ENCODE data around the gene ENTPD2.

- no peak for TF ChIP-seq POLR2A (IDR thresholded peaks at IDR 0.05; ENCODE audit: low read depth, low read length)
- TF ChIP-seq, protein P1, sequence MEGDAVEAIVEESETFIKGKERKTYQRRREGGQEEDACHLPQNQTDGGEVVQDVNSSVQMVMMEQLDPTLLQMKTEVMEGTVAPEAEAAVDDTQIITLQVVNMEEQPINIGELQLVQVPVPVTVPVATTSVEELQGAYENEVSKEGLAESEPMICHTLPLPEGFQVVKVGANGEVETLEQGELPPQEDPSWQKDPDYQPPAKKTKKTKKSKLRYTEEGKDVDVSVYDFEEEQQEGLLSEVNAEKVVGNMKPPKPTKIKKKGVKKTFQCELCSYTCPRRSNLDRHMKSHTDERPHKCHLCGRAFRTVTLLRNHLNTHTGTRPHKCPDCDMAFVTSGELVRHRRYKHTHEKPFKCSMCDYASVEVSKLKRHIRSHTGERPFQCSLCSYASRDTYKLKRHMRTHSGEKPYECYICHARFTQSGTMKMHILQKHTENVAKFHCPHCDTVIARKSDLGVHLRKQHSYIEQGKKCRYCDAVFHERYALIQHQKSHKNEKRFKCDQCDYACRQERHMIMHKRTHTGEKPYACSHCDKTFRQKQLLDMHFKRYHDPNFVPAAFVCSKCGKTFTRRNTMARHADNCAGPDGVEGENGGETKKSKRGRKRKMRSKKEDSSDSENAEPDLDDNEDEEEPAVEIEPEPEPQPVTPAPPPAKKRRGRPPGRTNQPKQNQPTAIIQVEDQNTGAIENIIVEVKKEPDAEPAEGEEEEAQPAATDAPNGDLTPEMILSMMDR (IDR thresholded peaks at IDR 0.05; ENCODE audit: extremely low read depth in 1 of 2, insufficient read depth in 1 of 2, low read depth in 1 of 2, low read length in 2 of 2), result no peak
- no peak for TF ChIP-seq GATA2 (IDR thresholded peaks at IDR 0.05; ENCODE audit: insufficient read depth, insufficient read length, low read depth, low read length)
- no peak for TF ChIP-seq POLR2AphosphoS5 (IDR thresholded peaks at IDR 0.05; ENCODE audit: insufficient read depth, low read depth, low read length)
- TF ChIP-seq EZH2 (IDR thresholded peaks at IDR 0.05; ENCODE audit: borderline replicate concordance, low read depth, low read length, severe bottlenecking), result no peak
- TF ChIP-seq, protein P2, sequence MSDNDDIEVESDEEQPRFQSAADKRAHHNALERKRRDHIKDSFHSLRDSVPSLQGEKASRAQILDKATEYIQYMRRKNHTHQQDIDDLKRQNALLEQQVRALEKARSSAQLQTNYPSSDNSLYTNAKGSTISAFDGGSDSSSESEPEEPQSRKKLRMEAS (IDR thresholded peaks at IDR 0.05; ENCODE audit: insufficient read depth, insufficient read length), result no peak
Measured at GRCh38 chr9:137062384-137062783, 8.5 kb upstream of the ENTPD2 start.
